IPS-15b (cell line): ENCODE measurements around the gene VCAM1.

Experiments
- H3K27me3 ChIP-seq: one replicate; pipeline ENCODE4 v1.6.1; 2013; ENCODE audit warnings: low read length; ENCODE audit not compliant: control insufficient read depth, insufficient read depth
- H3K36me3 ChIP-seq: one replicate; pipeline ENCODE4 v1.6.1; 2013; ENCODE audit warnings: low read length; ENCODE audit not compliant: control insufficient read depth, insufficient read depth
- H3K4me1 ChIP-seq: one replicate; pipeline ENCODE4 v1.6.1; 2013; ENCODE audit warnings: mild to moderate bottlenecking, low read length; ENCODE audit not compliant: control insufficient read depth, insufficient read depth
- H3K4me3 ChIP-seq: one replicate; pipeline ENCODE4 v1.5.1; 2013; ENCODE audit warnings: low read depth, low read length
- H3K9ac ChIP-seq: one replicate; pipeline ENCODE4 v1.6.1; 2013; ENCODE audit warnings: low read depth, mild to moderate bottlenecking, low read length
- H3K9me3 ChIP-seq: one replicate; pipeline ENCODE4 v1.6.1; 2013; ENCODE audit warnings: mild to moderate bottlenecking, low read length; ENCODE audit not compliant: control insufficient read depth, insufficient read depth

VCAM1 gene

DNA sequence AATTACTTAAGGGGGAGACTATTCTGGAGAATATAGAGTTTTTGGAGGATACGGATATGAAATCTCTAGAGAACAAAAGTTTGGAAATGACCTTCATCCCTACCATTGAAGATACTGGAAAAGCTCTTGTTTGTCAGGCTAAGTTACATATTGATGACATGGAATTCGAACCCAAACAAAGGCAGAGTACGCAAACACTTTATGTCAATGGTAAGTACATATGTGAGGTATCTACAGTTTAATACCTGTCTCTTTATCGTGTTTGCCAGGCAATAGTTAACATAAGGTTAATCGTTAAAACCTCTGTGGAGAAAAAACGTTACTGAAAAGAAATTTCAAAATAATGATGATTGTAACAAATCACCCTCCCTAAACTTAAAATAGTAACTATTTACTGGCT, 11.8 kb downstream of the VCAM1 start:
- Histone ChIP-seq H3K27me3 (no peaks in the 10 kb centered on the region), H3K4me1 (no peaks in the 10 kb centered on the region), H3K36me3 (no peaks in the 10 kb centered on the region), H3K9ac (no peak overlapping the region), H3K9me3 (no peaks in the 10 kb centered on the region), H3K4me3 (no peak overlapping the region)

DNA sequence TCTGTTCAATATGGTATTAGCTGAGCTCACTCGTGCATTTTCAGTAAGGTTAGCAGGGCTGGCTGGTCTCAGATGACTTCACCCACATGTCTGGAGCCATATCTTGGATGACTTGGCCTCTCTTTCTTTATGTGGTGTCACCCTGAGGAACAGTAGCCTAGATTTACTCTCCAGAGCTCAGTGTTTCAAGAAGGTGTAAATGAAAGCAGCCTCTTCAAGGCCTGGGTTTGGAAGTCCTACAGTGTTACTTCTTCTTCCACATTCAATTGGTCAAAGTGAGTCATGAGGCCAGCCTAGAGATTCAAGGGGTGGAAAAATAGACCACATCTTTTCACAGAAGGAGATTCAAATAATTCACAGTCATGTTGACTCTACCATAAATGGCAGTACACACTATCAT, 12.2 kb downstream of the VCAM1 start:
- no peaks in the 10 kb centered on the region for H3K27me3 ChIP-seq
- H3K36me3 ChIP-seq = no peaks in the 10 kb centered on the region
- no peak overlapping the region for H3K9ac ChIP-seq
- no peaks in the 10 kb centered on the region for H3K4me1 ChIP-seq
- H3K9me3 ChIP-seq = no peaks in the 10 kb centered on the region
- H3K4me3 ChIP-seq = no peak overlapping the region

DNA sequence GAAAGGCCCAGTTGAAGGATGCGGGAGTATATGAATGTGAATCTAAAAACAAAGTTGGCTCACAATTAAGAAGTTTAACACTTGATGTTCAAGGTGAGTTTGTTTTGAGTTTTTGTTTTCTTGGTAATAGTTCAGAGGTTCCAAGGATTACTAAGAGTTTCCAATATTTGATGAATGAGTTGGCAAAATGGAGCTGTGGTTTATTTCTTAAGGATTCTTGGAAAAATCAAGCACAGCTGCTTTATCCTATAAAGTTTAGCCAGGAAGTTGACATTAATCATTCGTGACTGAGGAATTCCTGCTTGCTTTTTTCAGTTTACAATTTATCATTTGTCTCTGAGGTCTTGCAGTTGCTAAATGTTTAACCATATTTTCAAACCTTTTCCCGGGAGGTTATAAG, 15.1 kb downstream of the VCAM1 start:
- Histone ChIP-seq H3K27me3 (no peaks in the 10 kb centered on the region), H3K9ac (no peak overlapping the region), H3K9me3 (no peaks in the 10 kb centered on the region), H3K4me3 (no peak overlapping the region), H3K36me3 (no peaks in the 10 kb centered on the region), H3K4me1 (no peaks in the 10 kb centered on the region)

DNA sequence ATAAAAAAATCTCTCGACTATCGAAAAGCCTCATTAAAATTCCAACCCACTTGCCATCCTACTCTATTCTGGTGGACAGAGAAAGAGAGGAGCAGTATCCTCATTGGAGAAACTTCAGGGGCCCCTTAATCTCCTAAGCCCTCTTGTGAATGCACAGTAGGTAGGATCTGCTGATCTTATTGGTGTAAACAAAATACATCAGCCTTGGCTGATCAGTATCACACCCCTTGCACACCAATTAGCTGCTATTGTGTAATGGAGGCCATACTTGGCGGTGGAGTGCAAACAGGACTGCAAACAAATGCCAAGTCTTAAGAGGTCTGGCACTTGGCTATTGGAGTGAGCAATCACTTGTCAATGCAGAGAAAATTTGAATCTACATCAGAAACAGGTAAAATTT, 15.7 kb downstream of the VCAM1 start:
- Histone ChIP-seq H3K9me3 (no peaks in the 10 kb centered on the region), H3K36me3 (no peaks in the 10 kb centered on the region), H3K27me3 (no peaks in the 10 kb centered on the region), H3K9ac (no peak overlapping the region), H3K4me3 (no peak overlapping the region), H3K4me1 (no peaks in the 10 kb centered on the region)

DNA sequence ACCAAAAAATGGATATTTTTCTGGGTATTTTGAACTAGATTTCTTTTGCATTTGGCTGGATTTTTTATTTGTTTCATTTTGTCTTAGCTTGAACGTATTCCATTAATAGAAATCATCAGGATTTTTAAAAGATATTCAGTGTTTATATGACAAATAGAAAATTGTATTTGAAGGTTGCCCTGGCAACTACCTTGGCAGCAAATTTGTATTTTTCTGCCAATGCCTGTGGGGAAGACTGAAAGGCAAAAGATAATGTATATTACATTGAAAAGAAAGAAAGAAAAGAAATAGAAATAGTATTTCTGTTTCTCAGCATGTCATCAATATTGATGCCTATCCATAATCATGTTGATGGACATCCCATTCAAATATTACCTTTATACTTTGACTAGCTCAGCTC, 16.8 kb downstream of the VCAM1 start:
- Histone ChIP-seq H3K9me3 (no peaks in the 10 kb centered on the region), H3K4me3 (no peak overlapping the region), H3K4me1 (no peaks in the 10 kb centered on the region), H3K36me3 (no peaks in the 10 kb centered on the region), H3K9ac (no peak overlapping the region), H3K27me3 (no peaks in the 10 kb centered on the region)

DNA sequence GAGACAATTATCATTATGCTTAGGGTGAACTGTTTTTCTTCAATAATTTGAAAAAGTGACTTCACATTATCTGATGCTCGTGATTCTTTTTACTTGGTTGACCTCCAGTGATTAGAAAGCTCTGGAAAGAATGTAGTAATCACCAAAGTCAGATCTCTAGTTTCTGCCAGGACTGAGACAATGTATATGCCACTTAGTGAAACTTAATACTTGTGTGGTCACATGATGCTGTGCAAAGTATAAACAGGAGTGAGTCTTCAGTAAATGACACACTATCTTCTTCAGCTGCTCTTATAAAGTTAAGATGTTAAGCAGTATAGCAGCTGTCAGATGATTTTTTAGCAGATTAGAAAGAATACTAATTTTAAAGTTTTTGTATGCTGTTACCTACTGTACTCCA, 17.2 kb downstream of the VCAM1 start:
- H3K27me3 ChIP-seq = no peaks in the 10 kb centered on the region
- no peaks in the 10 kb centered on the region for H3K4me1 ChIP-seq
- no peak overlapping the region for H3K4me3 ChIP-seq
- no peaks in the 10 kb centered on the region for H3K36me3 ChIP-seq
- no peak overlapping the region for H3K9ac ChIP-seq
- H3K9me3 ChIP-seq = no peaks in the 10 kb centered on the region

DNA sequence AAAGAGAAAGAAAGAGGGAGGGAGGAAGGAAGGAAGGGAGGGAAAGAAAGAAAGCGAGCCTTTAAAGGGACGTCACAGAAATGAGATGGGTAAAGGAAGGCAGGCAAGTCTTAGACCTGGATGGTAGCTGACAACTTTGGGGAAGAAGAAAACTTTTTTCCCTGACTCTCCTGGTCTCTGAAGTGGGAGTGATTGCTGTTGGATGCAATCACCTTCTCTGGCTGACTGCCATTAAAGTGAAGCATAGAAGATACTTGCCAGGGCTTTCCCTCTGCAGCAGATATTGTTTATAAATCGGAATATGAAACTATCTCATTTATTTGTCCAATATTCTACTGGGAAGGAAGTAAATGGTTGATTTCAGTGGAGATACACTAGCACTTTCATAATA, 27.0 kb downstream of the VCAM1 start:
- Histone ChIP-seq H3K9me3 (no peaks in the 10 kb centered on the region), H3K36me3 (no peaks in the 10 kb centered on the region), H3K4me3 (no peak overlapping the region), H3K27me3 (no peaks in the 10 kb centered on the region), H3K9ac (no peak overlapping the region), H3K4me1 (no peaks in the 10 kb centered on the region)

DNA sequence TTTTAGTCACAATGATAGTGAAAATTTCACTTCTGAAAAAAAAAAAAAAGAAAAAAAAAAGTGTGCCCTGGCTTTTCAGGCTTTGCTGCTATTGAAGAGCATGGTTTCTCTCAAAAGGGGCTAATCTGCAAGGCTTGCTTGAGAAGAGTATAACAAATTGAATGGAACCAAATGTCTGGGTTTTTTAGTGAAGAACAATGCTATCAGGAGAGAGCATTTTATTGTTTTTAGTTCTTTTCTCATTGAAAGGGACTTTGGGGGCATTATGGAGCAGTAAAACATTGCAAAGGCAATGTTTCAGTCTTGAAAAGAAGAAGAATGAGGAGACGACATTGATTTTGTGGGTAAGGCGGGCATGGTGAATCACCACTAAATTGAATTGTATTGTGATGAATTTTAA, 28.2 kb downstream of the VCAM1 start:
- no peaks in the 10 kb centered on the region for H3K36me3 ChIP-seq
- no peak overlapping the region for H3K4me3 ChIP-seq
- no peaks in the 10 kb centered on the region for H3K4me1 ChIP-seq
- H3K9me3 ChIP-seq = no peaks in the 10 kb centered on the region
- no peaks in the 10 kb centered on the region for H3K27me3 ChIP-seq
- no peak overlapping the region for H3K9ac ChIP-seq

DNA sequence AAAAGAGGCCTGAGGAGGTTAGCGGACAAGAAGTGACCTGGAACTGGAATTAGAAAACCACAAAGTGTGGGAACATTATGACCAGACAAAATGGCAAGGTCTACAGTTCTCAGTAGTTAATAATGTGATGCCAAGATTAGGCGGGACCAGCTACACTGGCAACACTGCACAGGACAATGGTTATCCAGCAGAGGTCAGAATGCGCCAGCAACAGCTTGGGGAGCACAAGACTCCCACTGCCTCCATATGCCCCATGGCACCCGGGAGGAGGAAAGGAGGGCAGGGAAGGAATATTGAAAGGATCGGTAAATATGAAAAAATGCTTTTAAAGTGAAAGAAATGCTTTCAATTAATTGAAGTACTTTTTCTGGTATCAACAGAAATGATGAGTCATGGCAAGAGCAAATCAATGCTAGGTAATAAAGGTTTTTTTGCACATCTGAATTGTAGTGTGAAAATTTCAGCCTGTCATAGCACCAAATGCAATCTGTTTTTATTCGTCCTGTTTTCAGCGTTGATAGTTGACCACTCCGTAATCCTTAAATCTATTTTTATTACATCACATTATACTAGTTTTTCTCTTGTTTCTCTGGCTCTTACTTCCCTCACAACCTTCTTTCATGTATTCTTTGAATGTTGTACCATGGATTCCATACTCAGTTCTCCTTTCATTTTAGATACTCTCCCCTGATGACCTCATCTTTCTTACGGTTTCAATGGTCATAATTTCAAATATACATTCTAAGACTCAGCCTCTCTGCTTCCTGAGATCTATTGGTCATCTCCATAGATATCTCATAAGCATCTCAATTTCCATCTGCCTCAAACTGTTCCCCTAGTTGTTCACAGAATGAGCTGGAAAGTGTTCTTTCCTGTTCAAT, 30.7 kb downstream of the VCAM1 start:
- H3K4me3 ChIP-seq = no peak overlapping the region
- no peaks in the 10 kb centered on the region for H3K4me1 ChIP-seq
- no peaks in the 10 kb centered on the region for H3K27me3 ChIP-seq
- H3K9me3 ChIP-seq = no peaks in the 10 kb centered on the region
- no peak overlapping the region for H3K9ac ChIP-seq
- H3K36me3 ChIP-seq = no peaks in the 10 kb centered on the region

DNA sequence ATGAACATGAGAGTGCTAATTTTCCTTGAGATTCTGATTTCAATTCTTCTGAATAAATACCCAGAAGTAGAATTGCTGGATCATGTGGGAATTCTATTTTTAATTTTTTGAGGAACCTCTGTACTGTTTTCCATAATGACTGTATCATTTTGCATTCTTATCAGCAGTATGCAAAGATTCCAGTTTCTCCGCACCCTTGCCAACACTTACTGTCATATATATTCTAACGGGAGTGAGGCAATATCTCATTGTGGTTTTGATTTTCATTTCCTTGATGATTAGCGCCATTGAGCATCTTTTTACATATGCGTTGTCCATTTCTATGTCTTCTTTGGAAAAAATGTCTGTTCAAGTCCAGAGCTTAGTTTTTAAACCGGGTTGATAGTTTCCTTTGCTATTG, 33.2 kb downstream of the VCAM1 start:
- Histone ChIP-seq H3K4me3 (no peak overlapping the region), H3K9me3 (no peaks in the 10 kb centered on the region), H3K27me3 (no peaks in the 10 kb centered on the region), H3K4me1 (no peaks in the 10 kb centered on the region), H3K36me3 (no peaks in the 10 kb centered on the region), H3K9ac (no peak overlapping the region)

DNA sequence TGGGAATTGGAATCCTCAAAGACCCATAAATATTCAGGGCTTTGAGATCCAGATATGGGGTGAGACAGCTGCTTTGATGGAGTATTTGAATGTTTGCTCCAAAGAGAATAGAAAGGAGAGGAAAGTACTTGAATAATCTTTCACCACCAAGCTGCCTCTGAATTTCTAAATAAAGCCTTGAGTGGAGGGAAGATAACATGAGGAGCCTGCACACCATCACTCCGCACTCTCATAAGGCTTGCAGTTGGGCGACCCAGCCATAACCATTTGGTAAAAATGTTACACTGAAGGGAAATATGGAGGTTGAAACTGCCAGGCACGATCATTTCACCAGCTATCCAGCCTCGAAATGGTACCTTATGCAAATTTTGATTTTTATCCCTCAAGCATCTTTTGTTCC, 38.4 kb downstream of the VCAM1 start:
- no peaks in the 10 kb centered on the region for H3K27me3 ChIP-seq

DNA sequence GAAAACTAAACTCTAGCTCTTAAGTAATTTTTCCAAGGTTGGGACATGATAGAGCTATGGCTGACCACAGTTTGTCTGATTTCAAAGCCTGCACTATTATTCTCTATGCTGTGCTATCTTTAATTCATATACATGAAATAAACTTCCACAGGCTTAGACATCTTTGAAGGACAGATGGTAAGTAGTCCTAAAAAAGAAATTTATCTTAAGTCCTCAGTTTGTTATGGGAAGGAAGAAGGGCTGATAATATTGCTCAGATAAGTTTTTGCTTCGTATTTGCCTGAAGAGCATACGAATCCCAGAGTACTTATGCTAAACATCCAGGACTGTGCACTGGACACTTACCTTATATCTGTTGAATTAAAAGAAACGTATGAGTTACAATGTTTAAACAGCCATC, 39.6 kb downstream of the VCAM1 start:
- H3K9ac ChIP-seq = no peak overlapping the region

More for the DNA sequence above, 38.4 kb downstream of the VCAM1 start:
- H3K9ac ChIP-seq = no peak overlapping the region
- no peaks in the 10 kb centered on the region for H3K9me3 ChIP-seq
- H3K4me1 ChIP-seq = no peaks in the 10 kb centered on the region
- H3K4me3 ChIP-seq = no peak overlapping the region
- no peaks in the 10 kb centered on the region for H3K36me3 ChIP-seq

More for the DNA sequence above, 39.6 kb downstream of the VCAM1 start:
- Histone ChIP-seq H3K36me3 (no peaks in the 10 kb centered on the region), H3K4me1 (no peaks in the 10 kb centered on the region), H3K4me3 (no peak overlapping the region), H3K9me3 (no peaks in the 10 kb centered on the region), H3K27me3 (no peaks in the 10 kb centered on the region)
